ENCODE data around the gene ZDHHC23. TPM values are rescaled to one million over a fixed set of nuclear protein-coding genes. Genes with fewer than 3 reads are reported as not detected.
A peak's percentile ranks its signal among the peaks of the same experiment; 100 is the strongest.

The ZDHHC23 gene
- total RNA-seq, 2 experiments from 2014 or later: 36.9 to 44.4 TPM

- Histone ChIP-seq H3K79me2 (ENCODE audit: insufficient read depth, low read depth, low read length) (no peaks in the 10 kb centered on the region), H3K4me3 (ENCODE audit: low read depth, low read length, poor library complexity, severe bottlenecking) (no peak overlapping the region)
- POLR2A ChIA-PET: interaction anchor here (0.5 to 1.0 kb wide), 7 partner anchors 63 to 366 kb away, joined by 3 to 6 read pairs (median 3); no protein-coding TSS in a partner anchor
These were observed 35.1 kb upstream of the ZDHHC23 start for GRCh38 chr3:113912552-113913236.

GRCh38 chr3:113914646-113915045 lies 33.2 kb upstream of the ZDHHC23 start:
- CTCF ChIA-PET (ENCODE audit: unreplicated experiment): no interaction called here

More at GRCh38 chr3:113912552-113913236, 35.1 kb upstream of the ZDHHC23 start:
- no peaks in the 10 kb centered on the region for H4K20me1 ChIP-seq (ENCODE audit: insufficient read depth, low read length)
- intact Hi-C loops (cut with micrococcal nuclease; ENCODE audit: unreplicated experiment): loop anchor here (1.0 to 10.0 kb wide), 4 partner anchors 68 to 418 kb away; partner anchors contain the start of gene GRAMD1C
- H3K4me2 ChIP-seq (ENCODE audit: low read length): no peak overlapping the region
- CTCF ChIA-PET (ENCODE audit: unreplicated experiment): no interaction called here
- peak; percentile 74 for DNase-seq (ENCODE audit: low spot score)
- no peaks in the 10 kb centered on the region for H3K9me2 ChIP-seq (ENCODE audit: insufficient read depth, low read length)
- H3K27ac ChIP-seq (ENCODE audit: low read depth, low read length, poor library complexity, severe bottlenecking): no peak overlapping the region
- no TSS peak for BruUV-seq (replicated peaks)
- no peaks in the 10 kb centered on the region for H3K4me1 ChIP-seq (ENCODE audit: insufficient read depth, low read length, poor library complexity, severe bottlenecking)
- no peaks in the 10 kb centered on the region for H3K36me3 ChIP-seq (ENCODE audit: insufficient read depth, low read length)
- H2AFZ ChIP-seq (ENCODE audit: low read length): 0 out of 2 replicates have a peak overlapping the region, but pooled peaks have one; percentile 8
- TF ChIP-seq EZH2phosphoT487 (IDR thresholded peaks at IDR 0.05; ENCODE audit: borderline replicate concordance, low read depth, low read length) (no peak), CTCF (conservative IDR thresholded peaks at IDR 0.05; ENCODE audit: low read length) (peak; percentile 85)
- no peaks in the 10 kb centered on the region for H3K9me3 ChIP-seq (ENCODE audit: low read length)

More at GRCh38 chr3:113914646-113915045, 33.2 kb upstream of the ZDHHC23 start:
- Histone ChIP-seq H3K79me2 (ENCODE audit: insufficient read depth, low read depth, low read length) (no peaks in the 10 kb centered on the region), H3K9me3 (ENCODE audit: low read length) (no peaks in the 10 kb centered on the region), H3K36me3 (ENCODE audit: insufficient read depth, low read length) (no peaks in the 10 kb centered on the region), H3K4me2 (ENCODE audit: low read length) (no peak overlapping the region), H2AFZ (ENCODE audit: low read length) (no peak overlapping the region), H3K9me2 (ENCODE audit: insufficient read depth, low read length) (0 out of 2 replicates have a peak, but pooled peaks cover 2% of the 10 kb centered on the region), H4K20me1 (ENCODE audit: insufficient read depth, low read length) (no peaks in the 10 kb centered on the region), H3K27ac (ENCODE audit: low read depth, low read length, poor library complexity, severe bottlenecking) (no peak overlapping the region), H3K4me1 (ENCODE audit: insufficient read depth, low read length, poor library complexity, severe bottlenecking) (no peaks in the 10 kb centered on the region), H3K4me3 (ENCODE audit: low read depth, low read length, poor library complexity, severe bottlenecking) (no peak overlapping the region)
- TF ChIP-seq CTCF (conservative IDR thresholded peaks at IDR 0.05; ENCODE audit: low read length): no peak
- no peak for TF ChIP-seq EZH2phosphoT487 (IDR thresholded peaks at IDR 0.05; ENCODE audit: borderline replicate concordance, low read depth, low read length)
- BruUV-seq (replicated peaks): no TSS peak
- intact Hi-C loops (cut with micrococcal nuclease; ENCODE audit: unreplicated experiment): loop anchor here (10.0 kb wide), 1 partner anchor 420 kb away; no protein-coding TSS in a partner anchor
- DNase-seq (ENCODE audit: low spot score): no peak
- POLR2A ChIA-PET: interaction anchor here (0.6 to 0.7 kb wide), 3 partner anchors 70 to 349 kb away, joined by 3 read pairs; no protein-coding TSS in a partner anchor

Data from OCI-LY7 (cell line).